Ishikawa (cell line): Measurements from ENCODE around the gene LYSMD1.

Source experiments
- CREB1 ChIP-seq: IDR thresholded peaks from 2 replicates; pipeline ENCODE4 v1.6.1; 2012; ENCODE audit warnings: low read depth
- EGR1 ChIP-seq: IDR thresholded peaks from 2 replicates; pipeline ENCODE4 v1.6.1; 2012
- EP300 ChIP-seq: IDR thresholded peaks from 2 replicates; pipeline ENCODE4 v1.6.1; 2012; ENCODE audit warnings: borderline replicate concordance
- MAX ChIP-seq: IDR thresholded peaks from 2 replicates; pipeline ENCODE4 v1.6.1; 2012
- NFIC ChIP-seq: IDR thresholded peaks from 2 replicates; pipeline ENCODE4 v1.6.1; 2012
- RAD21 ChIP-seq: IDR thresholded peaks from 2 replicates; pipeline ENCODE4 v1.6.1; 2012; ENCODE audit warnings: low read depth
- REST ChIP-seq: IDR thresholded peaks from 2 replicates; pipeline ENCODE4 v1.6.1; 2012; ENCODE audit warnings: low read depth, mild to moderate bottlenecking
- TAF1 ChIP-seq: IDR thresholded peaks from 2 replicates; pipeline ENCODE4 v1.6.1; 2012; ENCODE audit warnings: low read depth, mild to moderate bottlenecking
- USF1 ChIP-seq: IDR thresholded peaks from 2 replicates; pipeline ENCODE4 v1.6.1; 2012
- YY1 ChIP-seq: IDR thresholded peaks from 2 replicates; pipeline ENCODE4 v1.6.1; 2012; ENCODE audit warnings: low read depth
- ZBTB7A ChIP-seq: IDR thresholded peaks from 2 replicates; pipeline ENCODE4 v1.6.1; 2012; ENCODE audit warnings: low read depth

GRCh38 chr1:151213560-151213959, 47.9 kb upstream of the LYSMD1 start:
- TF ChIP-seq ZBTB7A, result no peak
- no peak for TF ChIP-seq EGR1
- no peak for TF ChIP-seq TAF1
- no peak for TF ChIP-seq REST
- no peak for TF ChIP-seq NFIC
- no peak for TF ChIP-seq EP300
- no peak for TF ChIP-seq USF1
- no peak for TF ChIP-seq RAD21
- no peak for TF ChIP-seq YY1
- no peak for TF ChIP-seq CREB1
- no peak for TF ChIP-seq MAX
